ENCODE data around the gene CREB3L2.

The CREB3L2 gene

GRCh38 chr7:137873524-137873923, 128.4 kb downstream of the CREB3L2 start:
- DNase-seq (ENCODE audit: low read depth): peak; percentile 34

- DNase-seq (ENCODE audit: low read depth): peak; percentile 42
Observed at GRCh38 chr7:137871170-137871915, 130.5 kb downstream of the CREB3L2 start.

DNA sequence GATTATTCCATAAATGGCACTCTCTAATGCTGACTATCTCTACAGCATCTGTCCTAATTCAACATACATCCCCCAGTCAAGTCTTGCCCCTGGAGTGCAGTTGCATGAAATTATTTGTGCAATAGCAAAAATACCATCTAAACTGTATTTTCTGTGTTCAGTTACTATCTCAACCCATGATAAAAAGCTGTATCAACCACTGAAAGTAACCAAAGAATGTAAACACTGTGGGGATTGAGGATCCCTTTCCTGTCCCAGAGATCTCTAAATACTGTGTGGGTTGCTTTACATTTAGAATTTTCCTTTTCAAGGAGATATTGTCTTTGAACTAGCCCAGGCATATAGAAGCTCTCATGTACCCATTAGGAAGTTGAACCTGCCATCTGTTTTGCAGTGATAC, 131.2 kb downstream of the CREB3L2 start:
- peak; percentile 53 for DNase-seq (ENCODE audit: low read depth)

DNA sequence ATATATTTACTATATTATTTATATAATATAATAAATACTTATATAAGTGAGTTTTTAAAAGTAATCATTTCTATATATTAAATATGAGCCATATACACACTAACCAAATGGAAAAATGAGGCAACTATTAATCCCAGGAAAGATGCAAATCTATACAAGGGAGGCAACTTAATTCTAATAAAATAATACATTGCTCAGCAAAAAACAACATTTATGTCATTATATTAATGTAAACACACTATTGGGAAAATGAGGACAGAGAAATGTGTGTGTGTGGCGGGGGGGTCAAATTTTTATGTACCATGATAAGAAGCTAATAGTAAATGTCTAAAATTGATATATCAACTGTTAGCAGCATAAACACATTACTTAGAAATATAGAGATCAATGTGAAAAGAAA, 131.8 kb downstream of the CREB3L2 start:
- no peak for DNase-seq (ENCODE audit: low read depth)

DNA sequence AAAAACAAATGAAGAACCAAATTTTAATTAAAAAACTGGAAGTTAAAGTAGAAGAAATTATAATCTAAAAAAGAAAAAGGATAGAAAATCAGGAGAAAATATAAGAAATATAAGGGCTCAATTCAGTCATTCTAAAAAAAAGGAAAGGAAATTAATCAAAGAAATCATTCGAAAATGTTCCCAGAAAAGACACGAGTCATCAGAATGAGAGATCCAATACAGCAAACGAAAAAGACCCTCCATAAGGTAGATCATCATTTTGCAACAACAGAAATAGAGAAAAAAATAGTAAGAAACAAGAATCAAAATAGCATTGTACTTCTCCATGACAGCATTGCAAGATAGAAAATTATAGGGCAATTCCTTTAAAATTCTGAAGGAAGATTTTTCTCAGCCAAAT, 132.6 kb downstream of the CREB3L2 start:
- DNase-seq (ENCODE audit: low read depth): no peak

DNA sequence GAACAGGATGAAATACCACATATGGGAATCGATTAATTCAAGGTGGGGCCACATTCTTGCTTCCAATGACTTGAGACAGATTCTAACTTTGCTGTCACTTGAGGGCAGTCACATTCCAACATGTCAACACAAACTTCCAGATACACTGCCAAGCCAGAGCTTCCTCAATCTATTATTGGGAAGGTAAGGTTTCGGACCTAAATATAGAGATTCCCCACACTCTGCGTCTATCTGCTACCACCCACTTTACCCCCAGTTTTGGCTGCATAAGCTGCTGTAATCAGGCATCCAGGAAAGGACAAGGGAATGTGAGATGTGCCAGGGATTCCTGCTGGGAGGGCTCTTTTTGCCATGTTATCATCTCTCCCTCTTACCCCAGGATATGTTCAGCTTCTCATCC, 134.6 kb downstream of the CREB3L2 start:
- DNase-seq (ENCODE audit: low read depth): no peak

DNA sequence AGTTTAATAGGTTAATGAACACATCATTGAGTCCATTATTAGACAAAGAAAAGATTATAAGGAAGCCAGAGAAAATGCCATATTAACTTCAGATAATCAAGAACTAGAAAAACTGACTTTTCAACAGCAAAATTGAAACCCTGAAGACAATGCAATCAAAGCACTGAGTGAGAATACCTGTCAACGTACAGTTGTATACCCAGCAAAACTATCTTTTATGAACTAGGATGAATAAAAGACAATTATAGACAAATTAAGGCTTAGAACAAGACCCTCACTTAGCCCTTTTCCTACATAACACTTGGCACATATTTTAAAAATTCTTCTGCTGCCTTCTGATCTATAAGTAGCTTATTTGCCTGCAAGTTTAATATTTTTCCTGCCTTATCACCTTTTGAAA, 136.1 kb downstream of the CREB3L2 start:
- DNase-seq (ENCODE audit: low read depth): no peak

DNA sequence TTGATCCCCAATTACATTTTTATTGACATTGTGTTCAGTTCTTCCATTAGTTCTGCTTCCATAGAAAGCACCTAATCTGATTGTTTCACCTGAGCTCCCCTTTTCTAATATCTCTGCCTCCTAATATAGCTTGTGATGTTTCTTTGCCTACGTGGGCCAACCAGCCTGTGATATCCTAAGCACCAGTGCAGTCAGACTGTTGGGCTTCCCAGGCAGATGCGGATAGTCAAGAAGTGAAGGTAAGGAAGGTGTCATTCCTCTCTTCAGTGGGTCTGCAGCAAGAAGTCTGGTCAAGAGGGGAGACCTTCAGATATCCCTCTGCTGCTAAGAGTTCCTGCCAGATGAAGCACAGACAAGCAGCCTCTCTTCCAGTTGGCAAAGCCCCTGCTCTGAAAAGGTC, 138.9 kb downstream of the CREB3L2 start:
- DNase-seq (ENCODE audit: low read depth): no peak

DNA sequence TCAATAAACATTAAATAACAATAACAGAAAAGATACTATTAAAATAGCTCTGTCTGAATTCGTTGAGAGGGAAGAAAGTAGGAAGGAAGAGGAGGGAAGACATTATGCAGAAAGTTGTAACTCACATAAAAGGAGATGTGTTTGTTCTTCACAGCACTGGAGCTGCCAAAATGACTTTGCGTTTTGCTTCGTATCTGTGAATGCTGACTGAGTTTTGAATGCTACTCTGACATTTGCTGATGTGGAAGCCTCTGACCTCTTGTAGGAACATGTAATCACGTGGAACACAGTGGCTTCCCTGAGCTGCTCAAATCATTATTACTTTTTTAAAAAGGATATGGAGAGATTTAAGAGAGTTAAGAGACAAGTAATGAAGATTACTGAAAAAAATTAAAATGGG, 139.5 kb downstream of the CREB3L2 start:
- DNase-seq (ENCODE audit: low read depth): no peak

- DNase-seq (ENCODE audit: low read depth): no peak
Observed at GRCh38 chr7:137860542-137860941, 141.3 kb downstream of the CREB3L2 start.

DNA sequence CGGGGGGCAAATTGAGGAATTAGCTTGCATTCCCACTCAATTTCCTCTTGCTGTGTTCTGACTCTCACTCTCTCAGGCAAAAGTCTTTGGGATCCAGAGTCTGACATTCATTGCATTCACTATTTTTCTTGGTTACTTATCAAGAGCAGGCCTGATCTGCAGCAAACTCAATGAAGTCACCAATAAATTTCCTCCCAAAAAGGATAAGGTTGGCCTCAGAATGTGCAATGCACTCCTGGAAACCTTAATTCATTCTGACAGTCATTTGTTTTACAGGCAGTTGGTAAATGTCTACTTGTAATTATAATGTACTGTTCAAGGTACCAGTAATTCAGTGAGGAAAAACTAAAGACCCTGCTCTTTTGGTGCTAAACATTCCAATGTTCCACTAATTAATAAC, 148.8 kb downstream of the CREB3L2 start:
- no peak for DNase-seq (ENCODE audit: low read depth)

- no peak for DNase-seq (ENCODE audit: low read depth)
Observed at GRCh38 chr7:137852108-137852507, 149.8 kb downstream of the CREB3L2 start.

DNA sequence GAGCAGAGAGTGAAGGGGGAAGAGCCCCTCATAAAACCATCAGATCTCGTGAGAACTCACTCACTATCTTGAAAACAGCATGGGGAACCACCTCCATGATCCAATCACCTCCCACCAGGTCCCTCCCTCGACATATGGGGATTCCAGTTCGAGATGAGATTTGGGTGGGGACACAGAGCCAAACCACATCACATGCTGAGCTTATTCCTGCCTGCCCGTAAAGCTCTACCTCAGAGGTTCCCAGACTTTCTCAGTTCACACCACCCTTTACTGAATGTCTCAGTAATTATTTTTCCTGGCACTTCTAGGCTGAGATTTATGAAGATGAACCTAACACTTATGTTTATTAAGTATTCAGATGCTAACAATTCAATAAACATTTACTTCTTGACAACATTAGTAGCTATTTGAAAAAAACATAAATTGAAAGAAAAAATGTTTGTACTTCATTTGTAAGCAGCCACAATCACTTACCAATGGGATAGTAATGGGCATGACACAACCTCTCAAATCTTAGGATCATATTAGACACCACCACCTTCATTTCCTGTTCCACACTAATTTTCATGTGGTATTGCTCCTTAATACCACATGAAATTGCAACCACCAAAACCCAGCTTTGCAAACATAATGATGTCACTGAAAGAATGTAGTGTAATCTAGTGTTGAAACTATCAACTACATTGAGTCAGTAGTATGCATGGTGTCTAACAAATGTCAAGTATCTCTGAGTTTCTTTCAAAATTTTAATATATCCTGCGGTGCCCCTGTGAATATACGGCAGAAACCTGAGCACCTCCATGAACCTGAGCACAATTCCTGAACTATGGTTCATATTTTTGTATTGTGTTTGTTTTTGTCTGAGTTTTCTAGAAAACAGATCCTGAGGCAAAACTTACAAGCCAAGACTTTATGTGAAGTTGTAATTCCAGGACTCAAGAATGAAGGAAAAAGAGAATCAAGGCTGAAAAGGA, 150.6 kb downstream of the CREB3L2 start:
- DNase-seq (ENCODE audit: low read depth): peak; percentile 71

GRCh38 chr7:137850571-137850970, 151.3 kb downstream of the CREB3L2 start:
- peak; percentile 54 for DNase-seq (ENCODE audit: low read depth)

DNA sequence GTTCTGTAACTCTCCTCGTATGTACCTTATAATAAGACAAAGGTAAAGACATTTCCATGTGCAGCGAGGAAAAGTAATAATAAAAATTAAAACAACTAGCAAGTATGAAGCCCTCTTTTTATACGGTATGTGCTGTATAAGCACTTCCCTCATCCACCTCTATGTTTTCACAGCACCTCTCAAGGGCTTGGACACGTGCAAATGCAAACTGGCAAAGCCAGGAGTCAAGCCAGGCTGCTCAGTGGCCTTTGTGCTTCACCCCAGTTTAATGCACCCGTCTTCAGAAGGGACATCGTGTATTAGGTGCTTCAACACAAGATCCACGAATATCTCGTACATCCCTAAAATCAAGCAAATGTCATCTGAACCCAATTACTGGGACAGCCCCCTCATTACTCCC, 153.8 kb downstream of the CREB3L2 start:
- no peak for DNase-seq (ENCODE audit: low read depth)

DNA sequence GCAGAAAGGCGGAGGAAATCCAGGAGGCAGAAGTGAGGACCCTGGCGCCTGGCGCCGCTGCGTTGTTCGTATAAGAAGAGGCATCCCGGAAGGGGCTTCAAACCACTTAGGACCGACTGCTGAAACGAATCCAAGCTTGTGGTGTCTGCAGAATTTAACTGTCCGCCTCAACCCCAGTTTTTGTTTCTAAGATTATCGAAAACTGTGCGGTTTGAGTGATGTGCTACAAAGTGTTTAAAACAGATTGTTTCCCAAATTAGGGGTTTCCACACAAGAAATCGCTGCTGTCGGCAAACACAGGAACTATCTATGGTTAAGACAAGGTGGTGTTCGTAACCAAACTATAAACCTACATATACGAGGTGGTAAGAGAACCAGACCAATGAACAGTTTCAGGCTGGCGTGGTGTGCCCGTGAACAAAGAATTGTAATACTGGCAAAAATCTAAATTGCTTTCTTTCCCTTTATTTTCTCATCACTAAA, 154.3 kb downstream of the CREB3L2 start:
- peak; percentile 20 for DNase-seq (ENCODE audit: low read depth)

DNA sequence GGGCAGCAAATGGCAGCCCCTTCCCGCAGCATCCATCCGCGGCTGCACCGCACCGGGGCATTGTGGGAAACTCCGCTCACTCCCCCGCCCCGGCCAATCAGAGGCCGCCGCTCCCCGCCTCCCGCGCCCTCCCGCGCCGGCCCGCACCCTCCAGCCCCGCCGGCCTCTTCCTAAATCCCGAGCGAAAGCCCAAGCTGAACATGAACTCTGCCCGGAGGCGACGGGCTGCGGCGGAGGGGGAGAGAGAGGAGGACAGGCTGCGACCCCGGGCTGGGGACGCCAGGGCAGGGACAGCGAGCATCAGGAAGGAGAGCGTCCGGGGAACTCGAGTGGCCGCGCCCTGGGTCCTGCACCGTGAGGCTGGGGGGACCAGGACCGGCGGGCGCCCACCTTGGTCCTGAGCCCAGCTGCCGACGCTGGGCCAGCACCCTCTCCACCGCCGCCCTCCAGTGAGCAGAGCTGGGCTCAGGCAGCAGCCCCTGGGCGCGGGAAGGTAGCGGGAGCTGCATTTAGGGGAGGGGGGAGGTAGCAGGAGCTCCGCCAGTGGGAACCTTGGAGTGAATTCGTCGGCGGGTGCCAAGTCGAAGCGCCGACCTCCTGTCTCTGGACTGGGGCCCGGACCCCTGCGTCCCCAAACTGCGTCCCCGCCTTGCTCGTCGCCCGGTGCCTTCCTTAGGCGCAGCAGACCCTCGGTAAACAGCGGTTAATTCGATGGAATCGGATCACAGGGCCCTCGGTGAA, 154.9 kb downstream of the CREB3L2 start, which contains the start of gene DGKI:
TSS of gene DGKI (minus strand) at position 148 of the 741 bp plus-strand sequence.
- no peak for DNase-seq (ENCODE audit: low read depth)

DNA sequence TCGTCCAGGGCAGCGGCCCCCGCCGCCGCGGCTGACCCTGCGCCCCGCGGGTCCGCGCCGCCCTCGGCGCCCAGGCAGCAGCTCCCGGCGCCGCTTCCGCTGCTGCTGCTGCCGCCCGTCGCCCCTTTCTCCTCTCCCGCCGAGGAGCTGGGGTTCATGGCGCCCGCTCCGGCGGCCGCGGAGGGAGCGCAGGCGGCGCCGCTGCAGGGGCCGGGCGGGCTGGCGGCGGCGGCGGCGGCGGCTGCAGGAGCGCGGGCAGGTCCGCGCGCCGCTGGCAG, 155.4 kb downstream of the CREB3L2 start:
- no peak for DNase-seq (ENCODE audit: low read depth)

GRCh38 chr7:137844677-137845425, 157.0 kb downstream of the CREB3L2 start:
- DNase-seq (ENCODE audit: low read depth): no peak

DNA sequence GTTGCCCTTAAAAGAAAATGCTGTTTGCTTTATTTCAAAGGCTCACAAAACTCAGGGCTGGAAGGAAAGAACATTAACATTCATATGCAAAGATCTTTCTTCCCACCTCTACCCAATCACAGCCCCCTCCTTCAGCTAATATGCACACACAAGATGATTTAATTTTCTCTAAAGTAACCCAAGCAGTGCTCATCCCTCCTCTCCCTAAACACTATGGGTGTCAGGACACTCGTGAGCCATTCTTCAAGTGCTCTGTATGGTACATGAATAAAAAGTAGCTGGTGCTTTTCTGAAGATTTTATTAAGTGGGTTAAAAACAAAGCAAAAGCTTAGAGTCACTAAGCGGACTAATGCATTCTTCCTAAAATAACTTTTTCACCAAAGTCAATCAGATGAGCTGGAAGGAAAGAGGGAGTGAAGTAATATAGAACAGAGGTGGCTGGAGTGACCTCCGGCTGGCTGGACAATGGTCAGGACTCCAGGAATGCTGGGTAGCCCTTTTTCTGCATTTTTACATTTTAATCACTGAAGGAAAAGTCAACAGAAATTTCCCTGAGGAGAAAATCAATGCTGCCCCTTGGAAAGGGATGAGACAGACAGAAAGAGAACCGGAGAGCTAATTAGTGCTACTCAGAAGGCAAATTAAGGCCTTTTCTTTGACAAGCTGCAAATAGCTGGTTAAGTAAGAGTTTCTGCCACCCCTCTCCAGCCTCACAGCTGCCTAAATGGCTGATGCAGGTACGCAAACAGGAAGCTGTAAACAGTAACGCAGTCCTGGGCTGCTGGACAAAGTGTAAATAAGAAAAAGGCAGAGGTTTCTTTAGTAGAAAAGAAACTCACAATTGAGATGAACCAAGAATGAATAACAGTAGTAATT, 161.7 kb downstream of the CREB3L2 start:
- DNase-seq (ENCODE audit: low read depth): no peak
